A549 (cell line): ENCODE data around the gene CNKSR3. TPM values are rescaled to one million over a fixed set of nuclear protein-coding genes. Genes with fewer than 3 reads are reported as not detected.

Source experiments
- ATAC-seq, 2 experiments: fragments of 200-7000 bp in 1 of 2; fragments of >200 bp in 1 of 2; cut with Nextera tagmentation in 1 of 2; cut with Tn5 transposase in 1 of 2; 3 replicates each; pipeline versions ENCODE4 v1.8.0 to v1.9.1; 2018 to 2020; ENCODE audit warnings: mild to moderate bottlenecking in 1 of 2, moderate library complexity in 1 of 2
- CTCF ChIA-PET: fragments of 300-600 bp; sonication (Branson Sonifier 250); formaldehyde crosslinking; extraction: SDS; loops from one replicate; lab custom pipeline; 2021; ENCODE audit warnings: antibody characterized with exemption, inconsistent platforms; lab: Yijun Ruan, JAX
- POLR2A ChIA-PET: fragments of 350-600 bp; formaldehyde crosslinking; extraction: SDS; loops from one replicate; lab custom pipeline; 2021; ENCODE audit warnings: antibody characterized with exemption, inconsistent platforms; lab: Yijun Ruan, JAX
- DNase-seq, 2 experiments: peaks; one replicate each; pipeline versions ENCODE4 v3.0.0 to v3.0.0-alpha.2; 2011 to 2016; ENCODE audit warnings: low read depth in 1 of 2, low spot score in 1 of 2
- FAIRE-seq: peaks from 2 replicates; lab custom pipeline; 2011; peaks lifted over from hg19 to GRCh38; lab: Jason Lieb, UNC
- H3K27ac ChIP-seq, 2 experiments: fragments of >200 bp; sonication (Bioruptor Twin); formaldehyde crosslinking; 3 replicates each; pipeline ENCODE4 v1.5.1; 2016 to 2017
- H3K4me1 ChIP-seq: fragments of >200 bp; sonication (Bioruptor Twin); formaldehyde crosslinking; 3 replicates; pipeline ENCODE4 v1.6.1; 2016
- H3K4me2 ChIP-seq: fragments of >200 bp; sonication (Bioruptor Twin); formaldehyde crosslinking; 3 replicates; pipeline ENCODE4 v1.6.1; 2016
- H3K4me3 ChIP-seq: fragments of >200 bp; sonication (Bioruptor Twin); formaldehyde crosslinking; 3 replicates; pipeline ENCODE4 v1.5.1; 2016
- H3K9me3 ChIP-seq: fragments of >200 bp; sonication (Bioruptor Twin); formaldehyde crosslinking; 3 replicates; pipeline ENCODE4 v1.6.1; 2016
- BCL3 ChIP-seq: fragments of >200 bp; sonication (Bioruptor Twin); formaldehyde crosslinking; IDR thresholded peaks from 3 replicates; pipeline ENCODE4 v1.6.1; 2016
- CBX8 ChIP-seq: fragments of 200-600 bp; sonication (generic); IDR thresholded peaks from 2 replicates; pipeline ENCODE4 v1.6.1; 2016
- CHD2 ChIP-seq: fragments of 150-350 bp; IDR thresholded peaks from 2 replicates; pipeline ENCODE4 v1.6.1; 2014; ENCODE audit warnings: low read length; ENCODE audit not compliant: partially characterized antibody
- E2F6 ChIP-seq: IDR thresholded peaks from 2 replicates; pipeline ENCODE4 v1.6.1; 2012; ENCODE audit warnings: low read depth, borderline replicate concordance
- EP300 ChIP-seq, 2 experiments: fragments of >200 bp; sonication (Bioruptor Twin); formaldehyde crosslinking; IDR thresholded peaks; 2 replicates in 1 of 2; 3 replicates in 1 of 2; pipeline ENCODE4 v1.6.1; 2016 to 2017
- FOXS1 ChIP-seq: fragments of 250-450 bp; sonication (Bioruptor Pico); IDR thresholded peaks from 2 replicates; pipeline ENCODE4 v1.5.0; 2020; ENCODE audit warnings: mild to moderate bottlenecking, moderate library complexity
- HMGXB4 ChIP-seq: fragments of 250-450 bp; sonication (Bioruptor Pico); IDR thresholded peaks from 2 replicates; pipeline ENCODE4 v1.5.0; 2021; ENCODE audit warnings: mild to moderate bottlenecking, moderate library complexity, borderline replicate concordance
- HOXB13 ChIP-seq: fragments of 250-450 bp; sonication (Bioruptor Pico); IDR thresholded peaks from 2 replicates; pipeline ENCODE4 v1.5.0; 2020; ENCODE audit warnings: low read depth, mild to moderate bottlenecking, moderate library complexity
- KDM5A ChIP-seq: fragments of 200-600 bp; sonication (generic); IDR thresholded peaks from 2 replicates; pipeline ENCODE4 v1.6.1; 2016; ENCODE audit warnings: antibody characterized with exemption, mild to moderate bottlenecking
- MAFK ChIP-seq: fragments of 450-650 bp; IDR thresholded peaks from 2 replicates; pipeline ENCODE4 v1.6.1; 2014; ENCODE audit not compliant: partially characterized antibody
- MAZ ChIP-seq: fragments of 150-350 bp; IDR thresholded peaks from 2 replicates; pipeline ENCODE4 v1.6.1; 2014; ENCODE audit warnings: antibody characterized with exemption, low read depth, low read length, borderline replicate concordance
- MYC ChIP-seq: IDR thresholded peaks from 2 replicates; pipeline ENCODE4 v1.6.1; 2012; ENCODE audit warnings: mild to moderate bottlenecking, inconsistent platforms, low read length, improper control_type of control experiment, borderline replicate concordance
- NFE2L2 ChIP-seq: fragments of 150-350 bp; conservative IDR thresholded peaks from 2 replicates; pipeline ENCODE4 v1.6.1; 2014; ENCODE audit warnings: low read length
- PHF8 ChIP-seq: fragments of 200-600 bp; sonication (generic); IDR thresholded peaks from 2 replicates; pipeline ENCODE4 v1.6.1; 2016; ENCODE audit warnings: low read depth, mild to moderate bottlenecking, antibody characterized with exemption, moderate library complexity, borderline replicate concordance
- REST ChIP-seq: fragments of 200-600 bp; sonication (generic); IDR thresholded peaks from 2 replicates; pipeline ENCODE4 v1.6.1; 2016; ENCODE audit warnings: antibody characterized with exemption, mild to moderate bottlenecking, moderate library complexity
- RFX5 ChIP-seq: fragments of 450-650 bp; IDR thresholded peaks from 2 replicates; pipeline ENCODE4 v1.7.1; 2014; ENCODE audit warnings: antibody characterized with exemption, mild to moderate bottlenecking, moderate library complexity
- TFCP2L1 ChIP-seq: fragments of 250-450 bp; sonication (Bioruptor Pico); IDR thresholded peaks from 2 replicates; pipeline ENCODE4 v1.5.0; 2021; ENCODE audit warnings: mild to moderate bottlenecking
- ZFP36 ChIP-seq: fragments of 450-650 bp; IDR thresholded peaks from 2 replicates; pipeline ENCODE4 v1.6.1; 2014; ENCODE audit warnings: borderline replicate concordance; ENCODE audit not compliant: partially characterized antibody
- ZSCAN20 ChIP-seq: fragments of 250-450 bp; sonication (Bioruptor Pico); IDR thresholded peaks from 2 replicates; pipeline ENCODE4 v1.8.0; 2022; ENCODE audit warnings: mild to moderate bottlenecking, moderate library complexity
- WGBS: methylation state at CpG from one replicate; pipeline ENCODE4 v1.1.6; 2017; ENCODE audit errors: missing lambda C conversion rate; 5-methylcytosine and 5-hydroxymethylcytosine counted together
- polyA plus RNA-seq, 4 experiments: library from polyadenylated mRNA; depleted of rRNA in 3 of 4; stranded (reverse); fragments of >200 nt; fragmentation: RNase III in 1 of 4; extraction: RNeasy Plus Mini Kit Qiagen cat#74134 plus additional on column Dnase treatment in 1 of 4; gene quantifications; 2 replicates in 3 of 4; 3 replicates in 1 of 4; pipeline ENCODE4 v1.2.3, GENCODE V29; 2011 to 2017
- TF ChIP-seq, protein P1 (sequence below): fragments of 250-450 bp; sonication (Bioruptor Pico); IDR thresholded peaks from 2 replicates; pipeline ENCODE4 v1.5.0; 2020; ENCODE audit warnings: low read depth, mild to moderate bottlenecking, moderate library complexity

The CNKSR3 gene
- polyA plus RNA-seq, 2 of the 4 experiments (the other 2 are of a cell fraction): 2.9 to 3.5 TPM

GRCh38 chr6:154463573-154464419 is 46.7 kb downstream of the CNKSR3 start:
- DNase-seq (no peak), FAIRE-seq (no peak), ATAC-seq (no peak)
- peaks cover 12% of the 10 kb centered on the region for H3K4me1 ChIP-seq
- no peaks in the 10 kb centered on the region for H3K9me3 ChIP-seq
- H3K27ac ChIP-seq: no peak overlapping the region
- ChIA-PET CTCF (interaction anchor here (0.7 kb wide), 1 partner anchor 330 kb away, joined by 3 read pairs; no protein-coding TSS in a partner anchor), POLR2A (no interaction called here)
- whole genome bisulfite sequencing: 82% methylated on average over 7 of the region's 7 CpGs
- no peak overlapping the region for H3K4me3 ChIP-seq
- H3K4me2 ChIP-seq: no peak overlapping the region
- TF ChIP-seq CHD2 (no peak), NFE2L2 (no peak), REST (no peak), PHF8 (no peak), MAFK (no peak), E2F6 (no peak), HMGXB4 (no peak), KDM5A (no peak), MAZ (no peak), FOXS1 (CRISPR knock-in tag) (no peak), MYC (no peak), ZFP36 (no peak), ZSCAN20 (no peak), CBX8 (no peak), BCL3 (no peak), RFX5 (no peak), HOXB13 (CRISPR knock-in tag) (no peak), EP300 (IDR thresholded peaks at IDR 0.05) (no peak), TFCP2L1 (CRISPR knock-in tag) (no peak)
- TF ChIP-seq, protein P1, sequence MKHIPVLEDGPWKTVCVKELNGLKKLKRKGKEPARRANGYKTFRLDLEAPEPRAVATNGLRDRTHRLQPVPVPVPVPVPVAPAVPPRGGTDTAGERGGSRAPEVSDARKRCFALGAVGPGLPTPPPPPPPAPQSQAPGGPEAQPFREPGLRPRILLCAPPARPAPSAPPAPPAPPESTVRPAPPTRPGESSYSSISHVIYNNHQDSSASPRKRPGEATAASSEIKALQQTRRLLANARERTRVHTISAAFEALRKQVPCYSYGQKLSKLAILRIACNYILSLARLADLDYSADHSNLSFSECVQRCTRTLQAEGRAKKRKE (CRISPR knock-in tag): no peak
